Smooth muscle cell of the brain vasculature (primary cell): ENCODE measurements around the gene SGPL1.

Source experiments
- DNase-seq: peaks from one replicate; pipeline ENCODE4 v3.0.0-alpha.2; 2012; ENCODE audit warnings: low read depth, low spot score

SGPL1 gene

DNA sequence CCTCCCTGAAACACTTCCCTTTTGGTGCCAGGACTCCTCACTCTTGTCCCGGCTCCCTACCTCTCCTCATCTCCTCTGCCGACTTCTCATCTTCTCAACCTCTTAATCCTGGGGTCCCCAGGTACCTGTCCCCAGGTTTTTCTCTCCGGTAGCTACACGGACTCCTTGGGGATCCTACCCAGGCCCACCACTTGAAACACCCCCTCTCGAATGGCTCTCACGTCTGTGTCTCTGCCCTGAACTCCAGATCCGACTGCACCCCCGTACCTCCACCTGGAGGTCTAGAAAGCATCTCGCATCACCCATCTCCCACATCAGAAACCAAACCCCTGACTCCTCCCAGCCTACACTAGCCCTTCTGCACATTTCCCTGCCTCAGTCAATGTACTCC is 35.4 kb upstream of the SGPL1 start:
- DNase-seq = no peak

DNA sequence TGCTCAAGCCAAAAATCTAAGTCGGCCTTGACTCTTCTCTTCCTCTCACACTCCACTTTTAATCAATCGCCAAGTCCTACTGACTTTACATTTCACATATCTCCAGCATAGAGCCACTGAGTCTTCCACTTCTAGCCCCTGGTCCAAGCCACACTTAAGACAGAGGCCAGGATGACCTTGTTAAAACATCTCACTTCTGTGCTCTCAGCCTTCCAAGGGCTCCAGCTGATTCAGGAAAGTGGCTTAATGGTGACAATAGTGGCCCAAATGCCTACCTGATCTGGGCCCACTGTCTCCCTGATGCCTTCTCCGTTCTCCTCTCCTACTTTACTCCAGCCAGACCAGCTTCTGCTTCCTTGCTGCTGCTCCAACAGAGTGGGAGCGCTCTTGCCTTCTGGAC is 35.0 kb upstream of the SGPL1 start:
- no peak for DNase-seq

DNA sequence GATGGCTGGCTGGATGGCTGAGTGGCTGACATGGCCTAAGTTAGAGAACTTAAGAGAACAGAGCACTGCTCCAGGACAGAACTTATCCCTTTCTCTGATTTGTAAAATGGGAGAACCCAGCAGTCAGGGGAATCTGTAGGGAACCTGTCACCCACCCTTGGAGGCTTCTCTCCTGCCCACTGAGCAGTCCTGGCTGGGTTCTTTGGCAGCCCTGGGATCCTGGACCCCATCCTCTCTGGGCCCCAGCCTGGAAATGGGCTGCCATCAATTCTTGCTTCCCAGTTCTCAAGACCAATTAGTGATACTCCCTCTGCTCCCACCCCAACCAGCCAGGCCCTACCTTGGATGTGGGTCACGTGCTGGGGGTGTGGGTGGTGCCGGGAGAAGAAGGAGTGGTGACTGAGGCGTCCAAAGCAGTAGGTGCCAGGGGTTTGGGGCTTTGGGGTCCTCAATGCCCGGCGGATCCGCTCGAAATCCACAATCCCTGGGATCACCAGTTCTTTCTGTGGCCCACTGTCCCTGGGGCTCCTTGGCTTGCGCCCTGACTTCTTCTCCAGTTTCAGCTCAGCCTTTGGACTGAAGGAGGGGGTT is 34.2 kb upstream of the SGPL1 start:
- no peak for DNase-seq

DNA sequence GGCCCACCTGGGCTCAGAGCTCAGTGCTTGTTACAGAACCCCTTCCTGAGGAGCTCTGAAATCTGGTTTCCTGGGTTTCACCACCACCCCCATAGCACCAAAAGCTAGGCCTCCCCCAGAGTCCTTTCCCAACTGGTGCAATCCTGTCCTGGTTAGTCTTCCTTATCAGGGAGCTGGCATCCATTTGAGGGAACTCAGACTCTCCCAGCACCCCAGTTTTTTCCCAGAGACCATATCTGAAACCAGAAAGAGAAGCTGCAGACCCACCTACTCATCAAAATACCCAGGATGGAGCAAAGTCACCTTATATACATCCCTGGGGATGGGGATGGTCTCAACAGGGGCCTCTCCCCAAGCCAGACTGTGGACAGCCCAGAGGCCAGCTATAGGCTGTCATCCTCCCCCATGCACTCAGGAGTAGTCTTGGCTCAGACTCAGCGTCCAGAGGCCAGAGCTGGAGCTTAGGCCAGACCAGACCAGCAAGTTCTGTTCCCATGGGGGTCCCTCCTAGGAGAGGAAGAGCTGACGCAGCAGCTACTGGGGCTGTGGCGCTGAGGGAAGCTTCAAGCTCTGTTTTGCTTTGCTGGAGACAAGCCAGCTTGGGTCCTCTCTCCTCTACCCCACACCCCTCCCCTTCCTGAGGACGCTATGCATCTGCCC is 33.5 kb upstream of the SGPL1 start:
- DNase-seq = no peak

DNA sequence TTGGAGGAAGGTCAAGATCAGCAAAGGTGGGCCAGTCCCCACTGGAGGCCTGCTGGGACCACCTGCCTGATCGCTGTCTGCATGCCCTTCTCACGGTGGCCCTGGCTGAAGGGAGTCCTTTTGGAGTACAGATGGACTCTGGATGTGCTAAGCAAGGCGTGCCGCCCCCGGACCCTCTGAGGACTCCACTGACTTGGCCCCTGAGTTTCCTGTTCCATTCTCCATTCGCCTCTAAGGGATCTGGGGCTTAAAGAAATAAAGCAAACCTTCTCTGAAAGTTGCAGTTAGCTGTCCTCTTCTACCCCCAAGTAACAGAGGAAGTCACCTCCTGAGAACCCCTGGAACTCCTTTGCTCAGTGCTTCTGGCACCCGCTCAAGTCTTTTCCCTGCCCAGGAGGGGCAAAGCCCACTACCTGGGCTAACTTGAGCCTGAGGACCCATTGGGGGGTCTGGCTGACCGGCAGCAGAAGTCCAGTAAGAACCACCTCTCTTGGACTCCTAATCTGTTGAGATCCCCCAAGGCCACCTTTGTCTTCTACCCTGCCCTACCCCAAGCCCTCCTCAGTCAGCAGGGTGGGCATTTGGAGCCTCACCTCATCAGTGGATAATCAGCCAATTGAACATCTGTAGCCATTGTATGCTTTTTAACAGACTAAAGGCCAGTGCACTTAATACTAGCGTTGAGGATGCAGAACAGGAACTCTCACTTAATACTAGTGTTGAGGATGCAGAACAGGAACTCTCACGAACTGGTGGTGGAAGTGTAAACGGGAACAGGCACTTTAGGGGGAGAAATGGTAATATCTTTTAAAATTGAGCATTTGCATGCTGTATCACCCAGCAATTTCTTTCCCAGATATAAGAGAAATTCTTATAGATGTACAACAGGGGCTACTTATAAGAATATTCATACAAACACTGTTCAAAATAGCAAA is 32.7 kb upstream of the SGPL1 start:
- no peak for DNase-seq

DNA sequence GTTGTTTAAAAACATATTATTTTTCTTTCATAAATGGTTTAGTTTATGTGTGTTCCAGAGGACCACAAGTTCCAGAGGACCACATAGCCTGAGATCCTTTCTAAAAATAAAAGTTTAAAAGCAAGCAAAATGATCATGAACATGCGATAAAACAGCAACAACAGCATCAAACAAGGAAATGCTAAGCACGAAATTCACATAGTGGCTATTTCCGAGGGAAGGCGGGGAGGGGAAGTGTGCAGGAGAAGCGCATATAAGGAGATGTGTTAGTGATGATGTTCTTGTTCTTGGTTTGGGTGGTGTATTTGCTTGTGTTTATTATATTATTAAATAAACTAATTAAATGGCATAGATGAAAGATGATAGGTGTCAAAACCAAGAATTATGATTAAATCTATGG is 31.7 kb upstream of the SGPL1 start:
- DNase-seq = no peak

DNA sequence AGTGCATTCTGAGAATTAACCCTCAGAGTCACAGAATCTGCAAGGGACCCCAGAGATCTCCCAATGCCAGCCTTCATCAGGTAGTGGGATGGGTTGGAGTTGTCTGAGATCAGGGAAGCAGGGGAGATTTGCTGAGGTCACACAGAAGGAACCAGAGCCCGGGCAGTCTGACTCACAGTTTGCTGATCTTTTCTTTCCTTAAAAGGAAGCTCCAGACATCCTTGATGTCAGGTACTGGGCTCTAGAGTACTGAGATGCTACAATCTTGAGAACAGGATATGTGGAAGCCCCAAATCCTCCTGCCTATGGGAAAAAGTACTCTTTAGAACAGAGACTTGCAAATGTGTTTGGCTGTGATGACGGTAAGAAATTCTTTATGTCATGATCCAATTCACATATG is 31.3 kb upstream of the SGPL1 start:
- no peak for DNase-seq

DNA sequence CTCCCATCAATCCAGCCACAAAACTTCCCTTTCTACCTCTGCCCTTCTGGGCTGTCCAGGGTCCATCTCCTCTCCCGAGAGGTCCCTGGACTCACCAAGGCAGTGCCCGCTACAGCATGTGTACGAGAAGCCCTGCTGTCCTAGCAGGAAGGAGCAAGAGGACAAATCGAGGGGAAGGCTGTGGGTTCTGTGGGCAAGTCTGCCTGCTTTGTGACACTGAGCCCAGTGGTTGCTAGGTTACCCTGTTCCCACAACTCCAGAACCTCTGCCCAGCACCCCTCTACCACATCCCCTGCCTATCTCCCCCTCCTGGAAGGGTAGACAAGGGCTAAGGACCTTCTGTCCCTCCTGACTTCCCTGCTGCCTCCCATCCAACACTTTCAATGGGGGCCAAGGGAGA is 30.6 kb upstream of the SGPL1 start, which contains the start of gene TBATA:
TBATA (minus strand) TSS at position 188 of the 400 bp plus-strand sequence. CDS start 1,998 bp downstream, outside the sequence.
- no peak for DNase-seq

DNA sequence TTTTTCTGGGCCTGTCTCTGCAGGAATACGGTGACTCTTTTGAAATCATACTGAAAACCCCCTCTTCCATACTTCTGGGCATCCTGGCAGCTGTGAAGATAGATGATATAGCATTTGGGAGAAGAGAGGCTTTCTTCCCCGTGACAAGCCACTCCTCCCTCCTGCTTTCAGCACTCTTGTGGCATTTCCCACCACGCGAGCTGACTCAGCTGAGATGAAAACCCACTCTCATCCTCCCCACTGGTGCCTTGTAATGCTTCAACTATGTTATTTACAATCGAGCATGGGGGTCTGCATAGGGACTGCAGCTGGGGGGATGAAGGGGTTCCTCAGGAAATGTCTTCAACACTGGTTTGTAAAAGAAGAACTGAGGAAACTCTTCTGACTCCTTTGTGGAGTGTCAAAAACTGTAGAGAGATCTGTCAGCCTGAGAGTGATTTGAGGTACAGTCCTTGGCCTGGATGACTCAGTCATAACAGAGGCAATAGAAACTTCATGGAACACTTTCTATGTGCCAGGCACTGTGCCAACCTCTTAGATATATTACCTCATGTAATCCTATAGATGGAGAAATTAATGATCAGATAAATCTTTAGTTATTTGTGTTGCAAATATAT is 28.8 kb upstream of the SGPL1 start:
- no peak for DNase-seq

DNA sequence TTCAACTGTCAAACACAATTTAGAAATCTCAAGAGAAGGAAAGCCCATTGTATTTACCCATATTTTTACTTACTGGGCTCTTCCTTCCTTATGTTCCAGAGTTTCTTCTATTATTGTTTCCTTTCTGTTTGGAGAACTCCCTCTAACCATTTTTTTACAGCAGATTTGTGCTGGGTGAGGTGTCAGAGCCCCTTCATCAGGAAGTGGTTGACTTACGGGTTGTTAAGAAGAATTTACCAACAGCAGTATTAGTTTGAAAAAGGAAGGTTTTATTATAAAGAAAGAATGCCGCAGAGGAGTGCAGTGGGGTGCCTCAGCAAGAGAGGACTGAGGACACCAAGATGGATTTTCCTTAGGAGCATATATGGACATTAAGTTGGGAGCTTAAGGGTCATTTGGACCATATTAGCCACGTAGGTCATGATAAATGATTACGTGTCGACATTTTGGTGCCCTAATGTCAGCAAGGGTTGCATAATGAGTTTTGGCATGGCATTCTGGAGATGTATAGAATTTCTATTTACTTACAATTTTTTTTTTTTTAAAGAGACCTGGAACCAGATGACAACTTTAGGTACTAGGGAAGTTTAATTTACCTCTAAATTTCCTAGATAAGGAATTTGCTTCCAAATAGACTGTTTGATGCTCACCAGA is 24.2 kb upstream of the SGPL1 start:
- no peak for DNase-seq

DNA sequence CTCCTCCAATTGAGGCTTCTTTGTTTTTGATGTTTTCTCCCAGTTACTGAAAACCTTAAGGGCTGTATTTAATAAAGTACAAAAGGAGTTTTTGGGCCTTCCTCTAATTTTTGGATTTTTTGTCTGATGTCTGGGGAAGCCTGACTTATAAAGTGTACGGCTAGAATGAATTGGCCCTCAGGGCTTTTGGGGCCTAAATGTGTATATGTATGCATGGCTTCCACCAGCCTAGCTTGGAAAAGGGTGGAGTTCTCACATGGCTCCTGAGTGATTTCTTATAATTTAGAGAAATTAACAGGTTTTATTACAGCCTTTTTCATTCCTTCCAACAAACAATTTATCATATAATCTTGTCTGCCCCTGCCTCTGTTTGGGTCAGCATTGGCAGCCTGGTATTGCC is 20.1 kb upstream of the SGPL1 start:
- DNase-seq = no peak

DNA sequence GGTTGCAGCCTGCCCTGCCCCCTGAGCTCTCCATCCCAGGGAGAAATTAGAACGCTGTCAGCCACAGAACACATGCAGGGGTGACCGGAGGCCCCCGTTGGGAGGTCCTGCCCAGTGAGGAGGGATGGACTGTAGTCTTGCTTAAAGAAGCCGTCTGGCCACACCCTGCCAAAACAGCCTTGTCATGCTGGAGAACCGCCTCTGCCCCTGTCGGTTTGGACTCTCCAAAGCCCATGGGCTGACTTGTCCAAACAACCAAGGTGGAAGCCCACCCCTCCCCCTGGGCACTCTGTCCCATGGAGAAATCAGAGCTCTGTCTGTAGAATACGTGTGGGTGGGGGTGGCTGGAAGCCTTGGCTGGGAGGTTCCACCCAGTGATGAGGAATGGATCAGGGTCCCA is 17.9 kb upstream of the SGPL1 start:
- no peak for DNase-seq

DNA sequence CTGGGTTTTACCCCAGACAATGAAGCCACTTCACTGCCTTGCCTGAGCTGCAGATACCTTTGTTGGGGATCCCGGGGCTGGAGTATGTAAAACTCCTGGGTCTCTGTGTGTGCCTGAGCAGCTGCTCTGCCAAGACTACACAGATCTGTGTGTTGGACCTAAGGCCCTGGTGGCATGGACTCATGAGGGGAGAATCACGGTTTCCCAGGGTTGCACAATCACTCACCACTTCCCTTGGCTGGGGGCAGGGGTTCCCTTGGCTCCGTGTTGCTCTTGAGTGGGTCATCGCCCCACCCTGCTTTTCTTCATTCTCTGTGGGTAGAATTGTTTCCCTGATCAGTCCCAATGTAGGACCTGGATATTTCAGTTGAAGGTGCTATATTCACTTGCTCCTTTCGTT is 16.6 kb upstream of the SGPL1 start:
- no peak for DNase-seq

DNA sequence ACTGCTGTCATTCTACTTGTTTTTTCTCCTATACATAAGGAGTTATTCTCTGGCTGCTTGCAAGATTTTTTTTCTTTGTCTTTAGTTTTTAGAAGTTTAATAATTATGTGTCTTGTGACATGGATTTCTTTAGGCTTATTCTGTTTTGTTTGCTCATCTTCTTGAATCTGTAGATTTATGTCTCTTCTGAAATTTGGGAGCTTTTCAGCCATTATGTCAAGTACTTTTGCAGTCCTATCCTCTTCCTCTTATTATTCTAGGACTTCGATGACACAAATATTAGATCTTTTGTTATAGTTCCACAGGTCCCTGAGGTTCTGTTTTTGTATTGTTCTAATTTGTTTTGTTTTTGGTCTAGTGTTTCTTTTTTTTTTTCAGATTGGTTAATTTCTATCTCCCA is 13.9 kb upstream of the SGPL1 start:
- no peak for DNase-seq

DNA sequence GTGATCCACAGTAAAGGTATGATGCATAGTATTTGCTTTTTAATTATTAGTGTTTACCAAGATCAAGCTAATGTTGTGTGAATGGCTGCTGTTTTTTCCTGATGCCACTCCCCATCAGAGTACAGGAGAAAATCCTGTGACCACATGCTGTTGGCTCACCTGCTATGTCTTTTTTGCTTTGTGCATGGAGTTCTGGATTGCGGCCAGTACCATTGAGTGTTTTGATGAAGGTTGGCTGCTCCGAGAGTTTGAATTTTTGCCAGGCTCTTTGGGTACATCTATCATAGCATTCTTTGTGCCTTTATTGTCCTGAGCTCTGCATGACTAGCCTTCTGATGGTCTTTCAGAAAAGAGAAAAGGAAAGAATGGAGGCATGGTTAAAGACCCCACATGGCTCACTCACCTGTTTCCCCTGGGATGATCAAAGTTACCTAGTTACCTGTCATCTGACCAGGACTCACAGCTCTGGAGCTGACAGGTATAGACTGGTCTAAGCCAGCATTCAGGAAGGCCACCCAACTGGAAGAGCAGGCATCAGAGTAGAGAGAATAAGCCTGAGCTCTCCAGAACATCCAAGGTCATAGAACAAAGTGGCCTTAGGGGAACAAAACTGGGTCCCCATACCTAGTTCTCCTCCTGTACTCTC is 11.8 kb upstream of the SGPL1 start:
- DNase-seq = no peak

DNA sequence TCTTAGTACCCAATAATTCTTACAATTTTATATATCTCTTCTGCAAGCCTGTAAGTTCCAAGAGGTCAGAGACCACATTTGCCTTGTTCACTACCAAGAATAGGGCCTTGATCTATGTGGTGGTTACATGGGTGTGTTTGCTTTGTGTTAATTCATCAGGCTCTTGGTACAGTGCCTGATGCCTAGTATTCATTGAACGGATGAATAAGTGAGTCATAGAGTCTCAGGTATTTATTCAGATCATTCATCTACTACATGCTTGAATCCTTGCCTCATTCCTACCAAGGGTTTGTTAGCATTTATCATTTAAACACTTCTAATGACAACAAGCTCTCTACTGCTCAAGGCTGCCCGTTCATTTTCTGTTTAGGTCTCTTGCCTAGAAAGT is 11.3 kb upstream of the SGPL1 start:
- DNase-seq = no peak

DNA sequence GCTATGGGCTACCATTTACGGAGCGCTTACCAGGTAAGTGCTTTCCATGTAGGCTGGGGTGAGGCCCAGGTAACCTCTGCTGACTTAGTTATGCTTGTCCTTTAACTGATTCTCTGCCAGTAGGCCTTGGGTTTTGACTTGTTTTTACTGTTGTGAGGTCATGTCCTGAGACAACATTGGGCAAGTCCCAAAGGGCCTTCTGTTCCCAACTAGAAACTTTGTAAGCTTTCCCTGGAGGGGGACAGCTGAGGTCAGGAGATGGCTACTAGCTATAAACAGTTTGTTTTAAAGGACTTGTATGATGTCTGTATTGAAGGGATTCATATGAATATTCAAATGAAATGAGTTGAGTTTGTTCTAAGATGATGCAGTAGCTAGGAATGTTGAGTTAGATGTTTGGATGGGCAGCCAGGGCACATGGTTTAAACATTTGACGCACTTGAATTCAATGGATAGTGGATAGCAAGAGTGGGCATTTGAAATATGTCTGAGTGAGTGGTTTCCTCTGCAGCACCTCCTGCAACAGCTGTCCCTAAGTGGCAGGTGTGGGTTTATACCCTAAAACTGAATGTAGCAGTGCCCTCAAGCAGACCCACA is 10.0 kb upstream of the SGPL1 start:
- no peak for DNase-seq

DNA sequence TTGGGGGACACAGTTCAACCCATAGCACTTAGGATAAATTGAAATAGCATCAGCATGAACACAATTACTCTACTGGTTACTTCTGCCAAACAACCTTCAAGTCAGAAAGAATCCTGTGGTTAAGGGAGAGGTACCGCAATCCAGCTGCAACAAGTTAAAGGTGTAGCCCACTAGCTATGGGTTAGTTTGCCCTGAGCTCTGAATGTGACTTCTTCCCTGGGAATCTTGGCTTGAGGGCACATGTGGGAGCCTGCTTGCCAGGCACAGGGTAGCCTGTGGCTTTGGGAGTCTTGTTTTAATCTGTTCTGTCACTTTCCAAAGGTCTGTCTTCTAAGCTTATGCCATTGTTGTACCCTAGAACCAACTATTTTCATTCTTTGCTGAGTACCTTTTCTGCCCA is 8.9 kb upstream of the SGPL1 start:
- no peak for DNase-seq

DNA sequence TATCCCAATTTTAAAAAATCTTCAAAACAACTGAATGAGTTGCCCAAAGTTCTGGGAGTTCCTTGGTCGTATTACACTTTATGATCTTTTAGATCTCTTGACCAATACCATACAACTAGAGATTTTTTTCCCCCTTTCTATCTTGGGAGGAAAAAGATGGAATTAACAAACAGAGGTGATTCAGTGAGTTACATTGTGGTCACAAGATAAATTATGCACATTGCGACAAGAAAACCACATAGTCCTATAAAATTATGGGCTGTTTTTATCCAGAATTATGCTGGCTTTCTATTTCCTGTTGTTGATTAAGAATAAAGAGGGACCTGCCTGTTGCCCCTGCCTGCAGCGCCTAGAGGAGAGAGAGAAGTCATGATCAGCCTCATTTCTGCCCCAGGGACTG is 8.2 kb upstream of the SGPL1 start:
- DNase-seq = no peak

DNA sequence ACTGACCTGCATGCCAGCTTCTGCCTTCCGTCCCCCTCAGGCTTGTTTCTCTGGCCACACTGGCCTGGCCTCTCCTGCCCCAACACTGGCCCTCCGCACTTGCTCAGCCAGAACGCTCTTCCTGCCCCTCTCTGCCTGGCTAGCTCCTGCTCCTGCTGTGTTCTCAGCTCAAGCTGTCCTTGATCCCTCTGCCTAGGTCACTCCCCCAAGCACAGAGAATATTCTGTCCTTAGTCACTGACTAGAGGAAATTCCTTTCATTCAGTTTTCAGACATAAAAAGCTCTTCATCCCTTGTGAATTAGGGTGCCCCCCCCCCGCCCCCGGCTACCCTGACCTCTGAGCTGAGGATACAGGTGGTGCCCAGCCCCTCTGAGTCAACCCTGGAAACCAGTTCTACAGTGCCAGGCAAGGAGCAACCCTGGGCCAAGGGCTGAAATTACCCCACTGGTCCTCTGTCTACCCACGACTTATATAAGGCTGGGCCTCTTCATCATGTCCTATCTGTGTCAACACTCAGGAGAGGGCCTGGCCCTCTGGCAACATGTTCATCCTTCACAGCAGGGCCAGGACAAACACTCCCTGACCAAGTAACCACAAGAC is 6.6 kb upstream of the SGPL1 start:
- no peak for DNase-seq
